T-helper 22 cell (primary cell): ENCODE measurements around the gene EGFL6.
"Not testable (repeated sequence)": the region's sequence is repeated elsewhere in the genome, so short reads cannot be mapped to it uniquely, and the experiment has no call there.

Experiments
- DNase-seq: peaks from one replicate; pipeline ENCODE4 v3.0.0-alpha.2; 2020; ENCODE audit warnings: low read depth

The EGFL6 gene

DNA sequence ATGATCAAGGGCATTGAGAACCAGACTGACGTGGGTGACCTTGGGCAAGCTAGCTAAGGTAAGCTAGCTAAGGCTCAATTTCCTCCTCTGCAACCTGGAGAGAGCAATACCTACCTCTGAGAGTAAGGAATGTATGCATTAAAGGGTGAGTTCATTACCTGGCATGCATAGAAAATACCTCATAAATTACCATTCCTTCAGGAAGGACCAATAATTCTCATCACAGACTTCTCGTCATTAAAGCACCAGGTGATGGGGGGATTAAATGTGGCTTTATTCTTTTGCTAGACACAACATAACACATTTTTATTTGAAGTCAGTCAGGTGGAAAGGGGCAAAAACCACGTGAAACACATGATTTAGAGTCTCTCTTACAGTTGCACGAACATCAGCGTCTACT lies 21.5 kb downstream of the EGFL6 start:
- no peak for DNase-seq

DNA sequence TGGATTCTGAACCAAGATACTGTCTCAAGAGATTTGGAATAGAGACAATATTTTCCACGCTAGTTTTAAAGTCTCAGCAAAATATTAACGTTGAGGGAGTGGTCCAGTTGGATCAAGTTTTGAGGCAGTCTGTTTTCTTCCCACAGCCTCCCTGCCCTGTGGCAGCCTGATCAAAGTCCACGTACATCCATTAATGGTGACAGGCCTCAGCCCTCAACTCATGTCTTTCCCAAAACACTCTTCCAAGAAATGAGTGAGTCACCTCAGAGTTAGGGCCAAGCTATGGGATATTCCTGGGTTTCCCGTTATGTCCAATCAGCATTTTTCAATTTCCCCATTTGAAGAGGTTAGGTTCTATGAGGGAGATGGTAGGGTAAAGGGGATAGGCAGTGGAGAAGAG lies 28.5 kb downstream of the EGFL6 start:
- no peak for DNase-seq

DNA sequence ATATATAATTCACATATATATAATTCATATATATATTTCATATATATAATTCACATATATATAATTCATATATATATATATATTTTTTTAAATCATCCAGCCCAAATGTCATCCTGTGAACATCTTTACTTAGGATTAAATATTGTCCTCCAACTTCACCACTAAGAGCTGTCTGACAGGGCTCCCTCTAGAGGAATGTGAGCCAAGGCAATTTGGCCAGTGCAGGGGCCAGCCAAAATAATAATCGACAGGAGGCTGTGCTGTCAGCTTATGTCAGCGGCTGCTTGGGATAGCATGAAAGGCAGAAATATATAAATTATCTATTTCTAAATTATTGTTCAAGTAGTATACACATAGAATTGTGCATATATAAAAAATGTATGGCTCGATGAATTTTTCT lies 29.5 kb downstream of the EGFL6 start:
- DNase-seq, result no peak

DNA sequence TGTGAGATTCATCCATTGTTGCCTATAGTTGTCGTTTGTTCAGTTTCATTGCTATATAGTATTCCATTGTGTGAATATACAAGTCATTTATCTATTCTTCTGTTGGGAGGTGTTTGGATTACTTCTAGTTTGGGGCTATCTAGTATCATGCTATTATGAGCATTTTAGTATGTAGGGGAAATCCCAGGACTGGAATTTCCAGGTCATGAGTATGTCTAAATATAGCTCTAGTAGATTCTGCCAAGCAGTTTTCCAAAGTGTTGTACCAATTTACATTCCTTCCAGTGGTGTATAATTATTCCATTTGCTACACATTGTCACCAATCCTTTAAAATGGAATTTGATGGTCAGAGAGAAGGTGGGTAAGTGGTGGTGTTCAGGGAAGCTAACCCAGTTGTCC lies 30.1 kb downstream of the EGFL6 start:
- DNase-seq, result no peak

DNA sequence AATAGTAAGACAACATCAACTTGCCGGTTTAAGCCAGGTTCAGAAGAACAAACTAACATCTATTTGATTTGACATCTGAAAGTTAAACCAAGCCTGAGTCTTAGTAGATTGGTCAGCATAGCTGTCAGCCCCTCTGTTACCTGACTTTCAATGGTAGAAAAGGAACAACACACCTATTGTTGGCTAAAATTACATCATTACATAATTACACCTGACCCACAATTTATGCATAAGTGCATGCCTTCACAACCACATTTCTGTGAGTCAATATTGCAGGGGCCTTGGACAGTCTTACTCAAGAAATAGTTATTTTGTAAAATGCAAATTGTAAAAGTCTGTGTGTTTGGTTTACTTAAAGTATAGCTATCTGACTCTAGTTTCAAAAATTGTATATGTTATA lies 36.2 kb downstream of the EGFL6 start:
- DNase-seq, result no peak

DNA sequence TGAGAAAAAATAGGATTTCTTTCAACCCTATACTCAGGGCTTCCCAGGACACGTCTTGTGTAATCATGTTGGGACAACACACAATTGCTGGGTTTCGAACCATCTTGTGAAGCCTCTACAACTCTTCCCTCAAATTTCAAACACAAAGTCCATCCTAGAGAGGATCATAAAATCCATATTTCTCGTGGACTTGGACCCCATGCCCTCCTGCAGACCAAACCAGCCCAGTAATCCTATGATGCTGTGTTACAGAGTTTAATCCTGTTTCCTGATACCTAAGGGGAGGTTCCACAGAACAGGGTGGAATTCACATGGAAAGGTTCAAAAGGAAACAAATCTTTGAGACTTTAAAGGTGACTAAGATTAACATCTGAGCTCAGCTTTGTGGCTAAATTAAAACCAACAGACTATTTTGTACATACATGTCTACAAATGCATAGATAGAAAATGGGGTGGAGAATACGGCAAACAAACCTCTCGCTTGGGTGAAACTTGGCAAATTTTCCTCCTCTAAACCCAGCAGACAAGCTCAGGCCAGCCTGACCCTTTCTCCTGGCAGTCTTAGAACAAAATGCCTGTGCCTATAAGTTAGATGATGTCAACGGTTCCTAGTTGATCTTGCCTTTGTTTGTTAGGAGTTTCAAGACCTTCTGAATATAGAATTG lies 38.1 kb downstream of the EGFL6 start:
- DNase-seq, result no peak

DNA sequence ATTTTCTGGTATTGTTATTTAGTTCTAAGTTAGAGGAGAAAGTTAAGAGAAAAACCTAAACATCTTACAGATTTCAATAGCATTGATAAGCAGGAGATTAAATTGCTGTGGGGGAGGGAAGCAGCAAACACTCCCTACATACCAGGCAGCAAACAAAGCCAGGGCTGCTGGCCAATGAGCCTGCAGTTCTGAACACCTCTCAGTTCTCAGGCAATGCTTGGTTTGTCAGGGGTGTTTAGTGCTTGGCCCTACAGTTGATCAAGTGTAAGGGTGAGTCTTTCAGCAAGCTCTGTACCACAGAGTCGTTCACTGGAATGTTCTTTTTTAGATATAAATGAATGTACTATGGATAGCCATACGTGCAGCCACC lies 38.6 kb downstream of the EGFL6 start:
- DNase-seq, result no peak

DNA sequence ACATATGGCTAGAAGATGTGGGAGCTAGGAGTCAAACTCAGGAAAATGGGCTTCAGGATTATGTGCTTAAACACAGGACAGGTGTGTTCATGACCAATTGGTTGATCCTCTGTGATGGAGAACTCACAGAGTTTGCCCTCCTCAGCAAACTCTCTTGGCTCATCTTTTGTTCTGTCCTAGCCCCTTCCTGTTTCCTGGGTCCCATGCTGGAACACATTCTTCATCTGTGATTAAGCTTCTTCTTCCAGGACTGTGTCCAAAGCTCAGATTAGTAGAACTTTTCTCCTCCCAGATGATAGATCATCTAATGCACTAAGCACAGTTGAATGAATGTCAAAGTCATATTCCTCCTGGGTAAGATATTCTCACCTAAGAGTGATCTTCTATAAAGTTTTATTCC lies 44.8 kb downstream of the EGFL6 start:
- no peak for DNase-seq

DNA sequence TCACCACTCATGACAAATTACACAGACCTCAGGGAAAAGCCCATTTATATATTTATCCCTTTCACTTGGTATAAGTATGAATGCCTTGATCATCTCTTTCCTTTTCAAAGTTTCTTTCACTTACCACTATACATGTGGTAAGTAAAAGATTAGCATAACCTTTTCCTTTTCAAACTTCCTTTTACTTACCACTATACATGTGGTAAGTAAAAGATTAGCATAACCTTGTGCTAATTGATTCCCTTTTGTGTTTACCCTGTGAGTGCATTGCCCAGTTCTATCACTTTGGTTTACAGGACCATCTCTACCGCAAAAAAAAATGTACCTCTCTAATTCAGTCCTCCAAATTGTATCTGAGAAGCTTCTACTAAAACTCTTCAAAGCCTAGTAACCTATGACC lies 50.8 kb downstream of the EGFL6 start:
- DNase-seq, result no peak

DNA sequence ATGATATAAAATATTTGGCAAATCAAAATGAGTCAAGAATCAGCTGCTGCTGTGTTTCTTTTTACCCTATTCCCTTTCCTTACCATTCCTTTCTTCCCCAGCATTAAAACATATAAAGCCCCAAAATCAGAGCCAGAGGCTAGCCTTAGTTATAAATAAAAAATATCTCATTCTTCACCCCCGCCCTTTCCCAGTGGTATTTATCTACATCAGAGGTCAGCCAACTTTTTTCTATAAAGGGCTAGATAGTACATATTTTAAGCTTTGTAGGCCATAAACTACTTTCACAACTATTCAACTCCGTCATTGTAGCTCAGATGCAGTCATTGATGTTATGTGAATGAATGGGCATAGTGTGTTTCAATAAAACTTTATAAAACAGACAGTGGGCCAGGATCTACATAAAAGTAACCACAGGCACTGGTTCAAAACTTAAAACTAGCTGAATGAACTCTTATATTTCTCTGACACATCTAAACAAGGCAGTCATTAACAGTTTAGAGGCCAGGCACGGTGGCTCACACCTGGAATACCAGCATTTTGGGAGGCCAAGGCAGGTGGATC lies 53.1 kb downstream of the EGFL6 start:
- DNase-seq, result no peak

DNA sequence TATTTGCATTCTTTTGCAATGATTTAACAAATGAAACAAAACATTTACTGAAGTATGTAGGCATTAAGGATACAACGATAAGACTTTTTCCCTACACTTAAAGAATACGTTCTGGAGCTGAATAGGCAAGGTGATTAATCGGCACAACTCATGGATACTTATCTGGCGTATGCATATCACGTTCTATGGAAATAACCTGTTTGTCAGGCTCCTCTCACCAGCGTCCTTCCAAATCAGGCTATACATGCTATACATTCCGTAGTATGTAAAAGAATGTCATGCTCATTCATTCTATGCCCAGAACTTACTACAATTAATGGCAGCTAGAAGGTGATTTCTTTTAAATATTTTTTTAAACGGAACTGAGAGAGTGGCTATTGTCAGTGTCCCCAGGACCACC lies 57.9 kb downstream of the EGFL6 start:
- no peak for DNase-seq

DNA sequence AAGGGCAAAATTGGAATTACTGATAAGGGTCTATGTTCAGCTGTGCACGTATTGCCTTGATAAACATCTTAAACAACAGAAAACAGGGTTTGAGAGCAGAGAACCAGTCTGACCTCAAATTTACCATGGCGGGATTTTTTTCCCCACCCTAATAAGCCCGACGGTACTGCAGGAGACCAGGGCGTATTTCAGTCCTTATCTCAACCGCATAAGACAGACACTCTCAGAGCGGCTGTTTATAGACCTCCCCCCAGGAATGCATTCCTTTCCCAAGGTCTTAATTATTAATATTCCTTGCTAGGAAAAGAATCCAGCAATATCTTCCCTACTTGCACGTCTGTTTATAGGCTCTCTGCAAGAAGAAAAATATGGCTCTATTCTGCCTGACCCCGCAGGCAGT lies 67.8 kb downstream of the EGFL6 start:
- DNase-seq, result not testable (repeated sequence)

DNA sequence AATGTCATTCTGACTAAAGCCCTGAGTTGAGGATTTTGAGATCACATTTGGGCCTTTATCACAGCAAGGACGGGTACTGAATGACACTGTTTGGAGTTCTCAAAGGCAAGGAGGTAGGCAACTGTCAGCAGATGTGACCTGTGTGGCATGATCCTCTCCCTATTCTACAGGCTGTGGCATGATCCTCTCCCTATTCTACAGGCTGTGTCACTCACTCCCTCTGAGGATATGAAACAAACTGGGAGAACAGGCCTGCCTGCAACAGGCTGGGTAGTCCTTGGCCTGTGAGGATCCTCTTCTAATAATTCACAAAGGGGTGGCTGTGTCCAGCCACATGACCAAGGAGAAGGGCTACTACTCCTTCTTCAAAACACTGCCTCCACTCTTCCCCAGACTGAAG lies 68.6 kb downstream of the EGFL6 start:
- DNase-seq, result no peak

DNA sequence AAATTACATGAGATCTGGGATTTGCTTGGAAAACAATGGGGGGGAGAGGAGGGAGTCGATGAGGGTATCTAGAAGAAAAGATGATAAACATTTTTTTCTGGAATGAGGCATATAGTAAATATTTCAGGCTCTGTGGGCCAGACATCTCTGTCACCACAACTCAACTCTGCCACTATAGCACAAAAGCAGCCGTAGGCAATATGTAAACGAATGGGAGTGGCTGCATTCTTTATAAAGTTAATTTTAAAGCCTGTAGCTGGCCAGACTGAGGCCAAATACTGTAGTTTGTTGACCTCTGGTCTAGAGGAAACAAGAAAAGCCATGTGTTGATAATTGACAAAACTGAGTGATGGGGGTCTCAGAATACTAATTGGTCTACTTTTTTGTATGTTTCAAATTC lies 69.4 kb downstream of the EGFL6 start:
- DNase-seq, result no peak

DNA sequence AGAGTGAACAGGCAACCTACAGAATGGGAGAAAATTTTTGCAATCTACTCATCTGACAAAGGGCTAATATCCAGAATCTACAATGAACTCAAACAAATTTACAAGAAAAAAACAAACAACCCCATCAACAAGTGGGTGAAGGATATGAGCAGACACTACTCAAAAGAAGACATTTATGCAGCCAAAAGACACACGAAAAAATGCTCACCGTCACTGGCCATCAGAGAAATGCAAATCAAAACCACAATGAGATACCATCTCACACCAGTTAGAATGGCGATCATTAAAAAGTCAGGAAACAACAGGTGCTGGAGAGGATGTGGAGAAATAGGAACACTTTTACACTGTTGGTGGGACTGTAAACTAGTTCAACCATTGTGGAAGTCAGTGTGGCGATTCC lies 72.3 kb downstream of the EGFL6 start:
- not testable (repeated sequence) for DNase-seq

DNA sequence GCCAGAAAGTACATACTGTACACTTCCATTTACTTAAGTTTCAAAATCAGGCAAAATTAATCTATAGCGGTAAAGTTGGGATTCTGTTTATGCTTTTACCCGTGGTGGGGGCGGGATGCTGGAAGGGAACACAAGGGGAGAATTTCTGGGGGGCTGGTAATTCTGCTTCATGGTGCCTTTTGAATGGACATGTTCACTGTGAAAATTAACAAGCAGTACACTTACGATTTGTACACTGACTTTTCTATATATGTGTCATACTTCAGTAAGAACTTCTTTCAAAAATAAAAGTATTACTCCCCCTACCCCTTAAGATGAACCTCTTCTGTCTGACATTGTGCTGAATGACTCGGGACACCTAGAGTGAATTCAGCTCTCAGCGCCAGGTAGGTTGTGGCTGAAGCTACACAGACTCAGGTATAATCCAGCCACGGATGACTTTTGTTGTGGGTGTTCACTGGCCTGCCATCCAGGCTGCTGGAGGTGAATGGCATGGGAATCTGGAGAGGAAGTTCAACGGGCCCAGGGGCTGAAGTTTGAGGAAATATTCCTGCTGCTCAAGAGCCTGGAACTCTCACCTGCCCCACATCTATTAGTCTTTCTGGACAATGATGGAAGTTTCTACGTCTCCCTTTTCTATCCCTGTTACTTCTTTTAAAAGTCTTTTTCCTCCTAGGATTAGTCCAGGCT lies 76.2 kb downstream of the EGFL6 start:
- no peak for DNase-seq

DNA sequence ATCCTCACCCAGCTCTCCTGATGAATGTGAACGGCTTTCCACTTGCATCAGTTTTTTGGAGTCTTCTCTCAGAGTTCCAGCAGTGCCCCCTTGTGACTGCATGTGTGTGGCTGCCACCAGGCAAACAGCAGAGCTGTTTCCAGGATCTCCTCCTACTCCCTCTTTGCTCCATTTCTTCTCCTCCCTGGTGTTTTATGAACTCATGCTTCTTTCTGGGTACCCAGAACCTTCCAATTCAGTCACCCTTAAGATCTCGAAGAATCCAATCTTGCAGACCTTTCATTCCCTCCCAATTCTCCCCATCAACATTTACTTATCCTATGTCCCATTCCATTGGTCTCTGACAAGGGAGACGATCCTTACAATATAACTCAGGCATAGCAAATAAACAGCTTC lies 76.8 kb downstream of the EGFL6 start:
- no peak for DNase-seq

DNA sequence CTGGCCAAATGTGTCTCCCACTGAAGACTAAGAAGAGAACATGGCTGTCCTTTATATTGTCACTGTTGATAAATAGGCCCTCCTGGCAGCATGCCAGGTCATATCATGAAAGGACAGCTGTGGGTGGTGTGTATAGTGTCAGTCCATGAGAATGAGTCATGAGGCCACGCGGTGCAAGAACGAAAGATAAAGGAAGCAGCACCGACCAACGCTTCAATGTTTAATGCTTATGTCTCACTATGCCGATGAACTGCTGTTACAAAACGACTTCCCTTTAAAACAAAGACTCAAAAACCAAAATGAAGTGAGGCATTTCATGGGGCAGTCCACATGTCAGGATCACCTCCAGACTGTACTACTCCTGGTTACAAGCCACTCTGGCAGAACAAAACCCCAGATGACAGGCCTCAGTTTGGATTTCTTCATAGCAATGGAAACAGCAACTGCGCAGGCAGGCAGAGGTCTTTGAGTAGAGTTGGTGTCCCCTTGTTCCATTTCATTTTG lies 78.4 kb downstream of the EGFL6 start:
- DNase-seq, result peak; percentile 53

DNA sequence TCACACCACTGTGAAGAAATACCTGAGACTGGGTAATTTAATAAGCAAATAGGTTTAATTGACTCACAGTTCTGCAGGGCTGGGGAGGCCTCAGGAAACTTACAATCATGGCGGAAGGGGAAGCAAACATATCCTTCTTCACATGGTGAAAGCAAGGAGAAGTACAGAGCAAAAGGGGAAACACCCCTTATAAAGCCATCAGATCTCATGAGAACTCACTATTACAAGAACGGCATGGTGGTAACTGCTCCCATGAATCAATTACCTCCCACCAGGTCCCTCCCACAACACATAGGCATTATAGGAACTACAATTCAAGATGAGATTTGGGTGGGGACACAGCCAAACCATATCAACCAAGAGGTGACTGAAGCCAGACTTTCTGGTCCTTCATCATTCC lies 78.9 kb downstream of the EGFL6 start:
- not testable (repeated sequence) for DNase-seq

DNA sequence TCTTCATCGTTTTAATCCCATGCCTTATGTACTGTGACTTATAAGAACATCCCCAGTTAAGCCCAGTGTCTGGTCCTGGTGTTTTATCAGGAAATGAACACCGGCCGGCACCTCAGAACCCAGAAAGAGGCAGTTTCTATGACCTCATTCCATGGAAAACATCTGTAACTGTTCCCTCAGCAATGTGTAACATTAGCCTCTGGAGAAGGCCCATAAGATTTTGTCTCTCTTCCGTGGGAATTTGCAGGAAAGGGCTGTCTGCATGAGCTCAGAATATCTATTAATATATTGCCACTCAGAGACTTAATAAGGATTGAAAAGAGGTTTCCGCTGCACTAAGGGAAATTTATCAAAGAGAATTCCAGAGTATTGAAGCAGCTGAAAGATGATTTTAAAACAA lies 80.4 kb downstream of the EGFL6 start:
- DNase-seq, result no peak

DNA sequence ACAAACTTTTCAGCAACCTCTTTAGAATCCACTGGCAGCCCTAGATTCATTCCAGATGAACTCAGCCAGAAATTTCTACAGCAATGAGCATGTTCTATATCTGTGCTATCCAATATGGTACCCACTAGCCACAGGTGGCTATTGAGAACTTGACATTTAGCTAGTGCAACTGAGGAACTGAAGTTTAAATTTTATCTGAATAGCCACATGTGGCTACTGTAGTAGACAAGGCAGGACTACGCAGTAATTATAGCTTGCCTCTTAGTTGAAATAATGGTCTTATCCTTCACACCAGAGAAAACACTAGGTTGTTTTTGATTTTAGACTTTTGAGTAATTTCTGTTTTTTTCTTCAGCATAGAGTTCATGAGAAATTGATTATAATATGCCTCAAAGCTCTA lies 80.9 kb downstream of the EGFL6 start:
- DNase-seq, result no peak

DNA sequence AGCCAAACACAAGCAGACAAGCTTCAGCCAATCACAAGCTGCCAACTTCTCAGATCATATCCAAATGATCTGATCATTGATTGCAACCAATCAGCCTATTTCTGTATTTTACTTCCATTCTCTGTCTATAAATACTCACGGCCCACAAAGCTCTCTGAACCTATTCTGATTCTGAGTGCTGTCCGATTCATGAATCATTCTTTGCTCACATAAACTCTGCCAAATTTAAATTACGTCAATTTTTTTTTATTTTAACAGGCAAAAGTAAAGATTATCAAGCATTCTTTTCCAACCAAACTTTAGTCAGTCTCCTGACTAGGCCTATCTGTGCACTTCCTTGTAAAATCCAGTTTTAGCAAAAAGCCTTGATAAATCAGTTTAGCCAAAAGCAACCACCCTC lies 81.7 kb downstream of the EGFL6 start:
- DNase-seq, result no peak

DNA sequence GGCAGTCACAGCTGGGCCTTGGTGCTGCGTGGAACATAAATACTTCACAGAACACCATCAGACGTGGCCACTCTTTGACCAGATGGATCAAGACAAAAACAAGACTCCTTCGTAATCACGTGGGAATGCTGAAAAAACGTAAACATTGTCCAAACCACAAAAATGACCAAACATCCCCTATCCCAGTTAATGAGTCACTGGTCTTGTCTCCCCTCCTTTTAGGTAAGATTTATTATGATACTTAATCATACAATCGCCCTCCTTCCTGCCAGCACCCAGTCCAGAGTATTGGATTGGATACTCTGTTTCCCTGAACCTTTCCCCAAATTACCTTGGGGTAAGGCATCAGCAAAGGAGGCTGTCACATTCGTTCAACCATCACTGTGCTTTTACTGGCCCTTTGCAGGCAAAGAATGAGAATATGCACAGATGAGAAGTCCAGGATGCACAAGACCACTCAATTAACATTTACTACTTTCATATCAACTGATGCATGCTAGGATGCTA lies 82.9 kb downstream of the EGFL6 start:
- DNase-seq, result no peak
